ENCODE measurements around the gene COA7.
"Not testable (repeated sequence)": the region's sequence is repeated elsewhere in the genome, so short reads cannot be mapped to it uniquely, and the experiment has no call there.

COA7 gene

GRCh38 chr1:52697795-52698674 lies at the start of gene COA7:
TSS of gene COA7 (minus strand) at chr1:52698347. CDS start at chr1:52698326, 21 bp downstream.
- DNase-seq: peak; percentile 77

- no peak for DNase-seq
Measured at GRCh38 chr1:52747450-52747849, 49.3 kb upstream of the COA7 start.

- no peak for DNase-seq
Measured at GRCh38 chr1:52746189-52746588, 48.0 kb upstream of the COA7 start.

- DNase-seq: no peak
Measured at GRCh38 chr1:52741259-52741658, 43.1 kb upstream of the COA7 start.

GRCh38 chr1:52739699-52740467 lies 41.7 kb upstream of the COA7 start:
- no peak for DNase-seq

- DNase-seq: no peak
Measured at GRCh38 chr1:52738893-52739292, 40.7 kb upstream of the COA7 start.

- no peak for DNase-seq
Measured at GRCh38 chr1:52738148-52738547, 40.0 kb upstream of the COA7 start.

GRCh38 chr1:52735371-52735770 lies 37.2 kb upstream of the COA7 start:
- DNase-seq: not testable (repeated sequence)

- DNase-seq: no peak
Measured at GRCh38 chr1:52733368-52733767, 35.2 kb upstream of the COA7 start.

- no peak for DNase-seq
Measured at GRCh38 chr1:52727956-52728656, 30.0 kb upstream of the COA7 start.

GRCh38 chr1:52727114-52727586 lies 29.0 kb upstream of the COA7 start:
- peak; percentile 13 for DNase-seq

- DNase-seq: peak; percentile 91
Measured at GRCh38 chr1:52726265-52727113, 28.3 kb upstream of the COA7 start, which contains the start of gene ZYG11B. TSS of gene ZYG11B (plus strand) at chr1:52726453. CDS start at chr1:52726654, 201 bp downstream.

GRCh38 chr1:52725903-52726264 lies 27.7 kb upstream of the COA7 start:
- no peak for DNase-seq

GRCh38 chr1:52723260-52723659 lies 25.1 kb upstream of the COA7 start:
- no peak for DNase-seq

GRCh38 chr1:52715296-52715695 lies 17.1 kb upstream of the COA7 start:
- DNase-seq: not testable (repeated sequence)

GRCh38 chr1:52713590-52713989 lies 15.4 kb upstream of the COA7 start:
- DNase-seq: no peak

GRCh38 chr1:52709016-52709415 lies 10.9 kb upstream of the COA7 start:
- no peak for DNase-seq

- DNase-seq: no peak
Measured at GRCh38 chr1:52707927-52708655, 9.9 kb upstream of the COA7 start.

GRCh38 chr1:52706941-52707926 lies 9.1 kb upstream of the COA7 start:
- no peak for DNase-seq

- DNase-seq: no peak
Measured at GRCh38 chr1:52706136-52706670, 8.1 kb upstream of the COA7 start.

All from activated CD4-positive, alpha-beta T cell treated with anti-CD3 and anti-CD28 coated beads for 48 hours (primary cell).